OCI-LY3 (cell line): ENCODE measurements around the gene CELF6.

Experiments used
- EZH2phosphoT487 ChIP-seq: fragments of 200-600 bp; shearing (Covaris generic); IDR thresholded peaks from 2 replicates; pipeline ENCODE4 v1.6.1; 2018; ENCODE audit warnings: antibody characterized with exemption, mixed run types, low read depth
- TF ChIP-seq, protein P1 (sequence below): fragments of 200-600, 300-600 bp; sonication (generic); IDR thresholded peaks from 2 replicates; pipeline ENCODE4 v1.5.1; 2014; ENCODE audit warnings: antibody characterized with exemption, low read length, low read depth

DNA sequence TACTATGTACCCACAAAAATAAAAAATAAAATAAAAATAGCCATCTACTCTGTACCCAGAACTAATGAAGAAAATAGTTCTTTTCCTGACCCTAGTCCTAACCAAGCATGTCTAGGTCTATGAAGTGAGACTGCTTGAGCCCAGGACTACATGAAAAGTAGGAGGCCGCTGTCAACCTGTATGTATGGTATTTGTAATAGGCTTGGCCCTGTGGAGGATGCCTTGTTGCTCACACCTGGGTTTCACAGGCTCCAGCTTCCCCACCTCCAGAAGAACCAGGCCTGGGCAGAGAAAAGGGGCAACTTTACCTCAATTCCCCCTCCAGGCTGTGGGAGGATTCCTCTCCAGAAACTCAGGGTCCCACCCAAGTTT, 82.1 kb downstream of the CELF6 start:
- no peak for TF ChIP-seq EZH2phosphoT487
- TF ChIP-seq, protein P1, sequence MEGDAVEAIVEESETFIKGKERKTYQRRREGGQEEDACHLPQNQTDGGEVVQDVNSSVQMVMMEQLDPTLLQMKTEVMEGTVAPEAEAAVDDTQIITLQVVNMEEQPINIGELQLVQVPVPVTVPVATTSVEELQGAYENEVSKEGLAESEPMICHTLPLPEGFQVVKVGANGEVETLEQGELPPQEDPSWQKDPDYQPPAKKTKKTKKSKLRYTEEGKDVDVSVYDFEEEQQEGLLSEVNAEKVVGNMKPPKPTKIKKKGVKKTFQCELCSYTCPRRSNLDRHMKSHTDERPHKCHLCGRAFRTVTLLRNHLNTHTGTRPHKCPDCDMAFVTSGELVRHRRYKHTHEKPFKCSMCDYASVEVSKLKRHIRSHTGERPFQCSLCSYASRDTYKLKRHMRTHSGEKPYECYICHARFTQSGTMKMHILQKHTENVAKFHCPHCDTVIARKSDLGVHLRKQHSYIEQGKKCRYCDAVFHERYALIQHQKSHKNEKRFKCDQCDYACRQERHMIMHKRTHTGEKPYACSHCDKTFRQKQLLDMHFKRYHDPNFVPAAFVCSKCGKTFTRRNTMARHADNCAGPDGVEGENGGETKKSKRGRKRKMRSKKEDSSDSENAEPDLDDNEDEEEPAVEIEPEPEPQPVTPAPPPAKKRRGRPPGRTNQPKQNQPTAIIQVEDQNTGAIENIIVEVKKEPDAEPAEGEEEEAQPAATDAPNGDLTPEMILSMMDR = no peak
